Measurements from ENCODE around the gene PARD3.
"Not testable (repeated sequence)": the region's sequence is repeated elsewhere in the genome, so short reads cannot be mapped to it uniquely, and the experiment has no call there.

PARD3 gene

GRCh38 chr10:34358729-34359434 lies 456.2 kb downstream of the PARD3 start:
- no peak for DNase-seq

GRCh38 chr10:34356463-34356862 lies 458.6 kb downstream of the PARD3 start:
- no peak for DNase-seq

GRCh38 chr10:34353530-34353929 lies 461.6 kb downstream of the PARD3 start:
- DNase-seq: not testable (repeated sequence)

- not testable (repeated sequence) for DNase-seq
Observed at GRCh38 chr10:34352599-34353204, 462.4 kb downstream of the PARD3 start.

GRCh38 chr10:34351161-34351560 lies 463.9 kb downstream of the PARD3 start:
- no peak for DNase-seq

GRCh38 chr10:34348917-34349485 lies 466.1 kb downstream of the PARD3 start:
- DNase-seq: no peak

- DNase-seq: no peak
Observed at GRCh38 chr10:34348021-34348420, 467.1 kb downstream of the PARD3 start.

GRCh38 chr10:34347131-34347530 lies 468.0 kb downstream of the PARD3 start:
- DNase-seq: no peak

- DNase-seq: no peak
Observed at GRCh38 chr10:34346516-34347100, 468.5 kb downstream of the PARD3 start.

GRCh38 chr10:34345383-34345782 lies 469.7 kb downstream of the PARD3 start:
- no peak for DNase-seq

GRCh38 chr10:34343764-34344163 lies 471.3 kb downstream of the PARD3 start:
- no peak for DNase-seq

- no peak for DNase-seq
Observed at GRCh38 chr10:34341473-34341872, 473.6 kb downstream of the PARD3 start.

- DNase-seq: no peak
Observed at GRCh38 chr10:34340934-34341333, 474.2 kb downstream of the PARD3 start.

- DNase-seq: no peak
Observed at GRCh38 chr10:34339816-34340553, 475.1 kb downstream of the PARD3 start.

GRCh38 chr10:34337917-34338316 lies 477.2 kb downstream of the PARD3 start:
- no peak for DNase-seq

GRCh38 chr10:34335960-34336690 lies 479.0 kb downstream of the PARD3 start:
- no peak for DNase-seq

GRCh38 chr10:34334908-34335307 lies 480.2 kb downstream of the PARD3 start:
- no peak for DNase-seq

- DNase-seq: no peak
Observed at GRCh38 chr10:34333513-34333912, 481.6 kb downstream of the PARD3 start.

- no peak for DNase-seq
Observed at GRCh38 chr10:34327184-34327583, 487.9 kb downstream of the PARD3 start.

- no peak for DNase-seq
Observed at GRCh38 chr10:34323192-34323591, 491.9 kb downstream of the PARD3 start.

- no peak for DNase-seq
Observed at GRCh38 chr10:34320265-34320664, 494.8 kb downstream of the PARD3 start.

- DNase-seq: no peak
Observed at GRCh38 chr10:34319197-34319846, 495.8 kb downstream of the PARD3 start.
